IMR-90 (cell line): ENCODE measurements around the gene GNA14. TPM values are rescaled to one million over a fixed set of nuclear protein-coding genes. Genes with fewer than 3 reads are reported as not detected.

Experiments used
- ATAC-seq: fragments of 200-7000 bp; cut with Tn5 transposase; 2 replicates; pipeline ENCODE4 v1.9.1; 2020; ENCODE audit warnings: low read depth, mild to moderate bottlenecking, moderate library complexity
- BruUV-seq: library from RNA; stranded (reverse); fragments of 400-500 nt; replicated peaks from 2 replicates; lab custom pipeline; 2021; lab: Mats Ljungman, UMichigan
- CTCF ChIA-PET: fragments of 300-600 bp; formaldehyde crosslinking; extraction: SDS; loops from one replicate; lab custom pipeline; 2021; ENCODE audit warnings: antibody characterized with exemption; lab: Yijun Ruan, JAX
- POLR2A ChIA-PET: fragments of 300-600 bp; sonication (Branson Sonifier 250); formaldehyde crosslinking; loops from one replicate; lab custom pipeline; 2022; ENCODE audit warnings: antibody characterized with exemption; ENCODE audit not compliant: unreplicated experiment; lab: Charles Lee
- DNase-seq: peaks from one replicate; pipeline ENCODE4 v3.0.0; 2013
- H2AFZ ChIP-seq: replicated peaks from 2 replicates; pipeline ENCODE3; 2013; ENCODE audit warnings: low read length, mild to moderate bottlenecking; ENCODE audit not compliant: poor library complexity
- H2AK5ac ChIP-seq: 2 replicates; pipeline ENCODE4 v1.6.1; 2013; ENCODE audit warnings: low read depth, low read length, inconsistent platforms
- H2AK9ac ChIP-seq: replicated peaks from 2 replicates; pipeline ENCODE3; 2013; ENCODE audit warnings: mild to moderate bottlenecking, low read depth, low read length, moderate library complexity; ENCODE audit not compliant: poor library complexity
- H2BK120ac ChIP-seq: 2 replicates; pipeline ENCODE4 v1.6.1; 2013; ENCODE audit warnings: low read depth, low read length, inconsistent platforms
- H2BK15ac ChIP-seq: 3 replicates; pipeline ENCODE4 v1.6.1; 2013; ENCODE audit warnings: low read depth, low read length, inconsistent platforms
- H2BK20ac ChIP-seq: 2 replicates; pipeline ENCODE4 v1.6.1; 2013; ENCODE audit warnings: low read depth, mild to moderate bottlenecking, inconsistent platforms, low read length, moderate library complexity
- H2BK5ac ChIP-seq: 2 replicates; pipeline ENCODE4 v1.6.1; 2013; ENCODE audit warnings: mild to moderate bottlenecking, low read depth, low read length, inconsistent platforms; ENCODE audit not compliant: poor library complexity, severe bottlenecking
- H3K14ac ChIP-seq: replicated peaks from 2 replicates; pipeline ENCODE4 v1.6.1; 2013; ENCODE audit warnings: low read depth, low read length, inconsistent platforms
- H3K18ac ChIP-seq: 2 replicates; pipeline ENCODE4 v1.6.1; 2013; ENCODE audit warnings: low read depth, low read length, control low read depth
- H3K23ac ChIP-seq: 2 replicates; pipeline ENCODE4 v1.6.1; 2013; ENCODE audit warnings: low read depth, low read length, inconsistent platforms
- H3K27ac ChIP-seq: 2 replicates; pipeline ENCODE4 v1.5.1; 2013; ENCODE audit warnings: mild to moderate bottlenecking, control low read depth, low read length; ENCODE audit not compliant: insufficient read depth
- H3K27me3 ChIP-seq: 2 replicates; pipeline ENCODE4 v1.6.1; 2013; ENCODE audit warnings: low read length; ENCODE audit not compliant: control insufficient read depth, insufficient read depth
- H3K36me3 ChIP-seq: 2 replicates; pipeline ENCODE4 v1.6.1; 2013; ENCODE audit warnings: low read length, mixed read lengths; ENCODE audit not compliant: control insufficient read depth, insufficient read depth
- H3K4ac ChIP-seq: 2 replicates; pipeline ENCODE4 v1.6.1; 2013; ENCODE audit warnings: low read depth, low read length, inconsistent platforms
- H3K4me1 ChIP-seq: 2 replicates; pipeline ENCODE4 v1.6.1; 2013; ENCODE audit warnings: low read length, mixed read lengths; ENCODE audit not compliant: control insufficient read depth, insufficient read depth
- H3K4me2 ChIP-seq: 2 replicates; pipeline ENCODE4 v1.6.1; 2013; ENCODE audit warnings: low read depth, mild to moderate bottlenecking, control low read depth, low read length, moderate library complexity
- H3K4me3 ChIP-seq: 2 replicates; pipeline ENCODE4 v1.5.1; 2013; ENCODE audit warnings: low read depth, mild to moderate bottlenecking, control low read depth, low read length, moderate library complexity; ENCODE audit not compliant: insufficient read depth
- H3K56ac ChIP-seq: 2 replicates; pipeline ENCODE4 v1.6.1; 2013; ENCODE audit warnings: low read length, inconsistent platforms; ENCODE audit not compliant: insufficient read depth; ENCODE audit errors: extremely low read depth
- H3K79me1 ChIP-seq, 2 experiments: 2 replicates each; pipeline ENCODE4 v1.6.1; 2013; ENCODE audit warnings: low read length in 2 of 2, inconsistent platforms in 1 of 2, low read depth in 1 of 2
- H3K9ac ChIP-seq: 2 replicates; pipeline ENCODE4 v1.6.1; 2013; ENCODE audit warnings: low read depth, low read length, control low read depth
- H3K9me1 ChIP-seq: 2 replicates; pipeline ENCODE4 v1.6.1; 2013; ENCODE audit warnings: low read length, inconsistent platforms; ENCODE audit not compliant: insufficient read depth
- H3K9me3 ChIP-seq: 2 replicates; pipeline ENCODE4 v1.6.1; 2013; ENCODE audit warnings: low read length; ENCODE audit not compliant: control insufficient read depth, insufficient read depth
- H4K20me1 ChIP-seq: 2 replicates; pipeline ENCODE4 v1.6.1; 2013; ENCODE audit warnings: low read length, inconsistent platforms; ENCODE audit not compliant: insufficient read depth
- H4K5ac ChIP-seq: 2 replicates; pipeline ENCODE4 v1.6.1; 2013; ENCODE audit warnings: mild to moderate bottlenecking, low read depth, low read length, control low read depth
- H4K8ac ChIP-seq, 2 experiments: 2 replicates each; pipeline ENCODE4 v1.6.1; 2013; ENCODE audit warnings: low read depth in 2 of 2, low read length in 2 of 2, control low read depth in 1 of 2, inconsistent platforms in 1 of 2
- H4K91ac ChIP-seq: 2 replicates; pipeline ENCODE4 v1.6.1; 2013; ENCODE audit warnings: low read depth, low read length, inconsistent platforms; ENCODE audit not compliant: insufficient read depth
- FOS ChIP-seq: fragments of 150-350 bp; IDR thresholded peaks from 2 replicates; pipeline ENCODE4 v1.6.1; 2016; ENCODE audit warnings: low read depth, low read length
- MAZ ChIP-seq: IDR thresholded peaks from 2 replicates; pipeline ENCODE4 v1.6.1; 2012; ENCODE audit warnings: low read depth, mild to moderate bottlenecking, low read length, improper control_type of control experiment, moderate library complexity, borderline replicate concordance
- MXI1 ChIP-seq: IDR thresholded peaks from 2 replicates; pipeline ENCODE4 v1.6.1; 2012; ENCODE audit warnings: low read depth, mild to moderate bottlenecking, low read length, moderate library complexity, borderline replicate concordance
- RAD21 ChIP-seq: IDR thresholded peaks from 2 replicates; pipeline ENCODE4 v1.6.1; 2012; ENCODE audit warnings: low read length, improper control_type of control experiment
- RCOR1 ChIP-seq: IDR thresholded peaks from 2 replicates; pipeline ENCODE4 v1.6.1; 2012; ENCODE audit warnings: mild to moderate bottlenecking, low read length, improper control_type of control experiment; ENCODE audit not compliant: insufficient replicate concordance
- RFX5 ChIP-seq: IDR thresholded peaks from 2 replicates; pipeline ENCODE4 v1.8.0; 2012; ENCODE audit warnings: low read depth, mild to moderate bottlenecking, low read length, moderate library complexity
- WGBS, 2 experiments: methylation state at CpG; one replicate each; pipeline versions ENCODE4 v1.1.5 to v1.1.7; 2013; ENCODE audit warnings: missing lambda C conversion rate in 2 of 2; ENCODE audit not compliant: insufficient read length in 1 of 2; ENCODE audit errors: extremely low coverage in 2 of 2; 5-methylcytosine and 5-hydroxymethylcytosine counted together
- dilution Hi-C: fragments of 300-500 bp; cut with HindIII; formaldehyde crosslinking; loops from one replicate; pipeline ENCODE4 v1.14.3; 2018; ENCODE audit warnings: low sequenced_read_pairs; ENCODE audit not compliant: unreplicated experiment
- in situ Hi-C: fragments of 300-500 bp; cut with MboI; formaldehyde crosslinking; loops from 3 replicates; pipeline ENCODE4 v1.14.3; 2019; ENCODE audit warnings: low sequenced_read_pairs, inconsistent platforms, mixed read lengths
- intact Hi-C: fragments of 100-400 bp; cut with micrococcal nuclease; formaldehyde crosslinking; loops from 2 replicates; pipeline ENCODE4 v1.10.0; 2022
- polyA plus RNA-seq, 3 experiments: library from polyadenylated mRNA; depleted of rRNA; stranded (reverse); fragments of >200 nt; gene quantifications; 2 replicates each; pipeline ENCODE4 v1.2.3, GENCODE V29; 2012; ENCODE audit warnings: low replicate concordance in 1 of 3
- total RNA-seq: library from RNA; depleted of rRNA; stranded (reverse); fragments of >200 nt; gene quantifications from 2 replicates; pipeline ENCODE4 v1.2.3, GENCODE V29; 2012
- TF ChIP-seq, protein P1 (sequence below): fragments of 150-350 bp; IDR thresholded peaks from 2 replicates; pipeline ENCODE4 v1.6.1; 2016; ENCODE audit warnings: low read depth, mild to moderate bottlenecking, low read length, moderate library complexity, borderline replicate concordance
- TF ChIP-seq, protein P2 (sequence below): conservative IDR thresholded peaks from 2 replicates; pipeline ENCODE4 v1.5.1; 2012; ENCODE audit warnings: mild to moderate bottlenecking, low read depth, low read length, improper control_type of control experiment

Gene GNA14
- total and polyA plus RNA-seq, 2 of the 4 experiments (the other 2 are of a cell fraction): under 0.01 to 0.03 TPM

DNA sequence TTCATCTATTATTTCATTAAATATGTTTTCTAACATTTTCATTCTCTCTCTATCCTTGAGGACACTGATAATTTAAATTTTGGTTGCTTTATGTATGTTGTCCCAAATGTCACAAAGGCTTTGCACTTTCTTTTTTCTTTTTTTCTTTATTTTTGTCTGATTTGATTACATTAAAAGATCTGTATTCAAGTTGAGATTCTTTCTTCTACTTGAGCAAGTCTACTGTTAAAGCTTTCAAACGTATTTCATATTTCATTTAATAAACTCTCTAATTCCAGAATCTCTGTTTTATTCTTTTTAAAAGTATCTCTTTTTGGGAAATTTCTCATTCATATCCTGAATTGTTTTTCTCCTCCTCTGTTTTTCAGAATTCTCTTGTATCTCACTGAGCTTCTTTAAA lies 106.5 kb downstream of the GNA14 start:
- ATAC-seq (no peak), DNase-seq (no peak)
- no peak overlapping the region for H3K56ac ChIP-seq
- no CpG with 5 or more reads among the region's 1 CpG for WGBS, 2 experiments
- H2BK15ac ChIP-seq: no peak overlapping the region
- H3K9ac ChIP-seq: no peak overlapping the region
- H4K8ac ChIP-seq: no peak overlapping the region
- H3K14ac ChIP-seq: no peak overlapping the region
- H3K4me3 ChIP-seq: no peak overlapping the region
- H3K23ac ChIP-seq: no peak overlapping the region
- no peak overlapping the region for H3K27ac ChIP-seq
- H2BK5ac ChIP-seq: no peak overlapping the region
- H3K18ac ChIP-seq: no peak overlapping the region
- ChIA-PET POLR2A (no interaction called here), CTCF (no interaction called here)
- BruUV-seq: no TSS peak
- intact Hi-C loops: no loop called here
- H3K27me3 ChIP-seq: no peaks in the 10 kb centered on the region
- H2AK5ac ChIP-seq: no peak overlapping the region
- H2BK20ac ChIP-seq: no peak overlapping the region
- no peak overlapping the region for H3K4ac ChIP-seq
- dilution Hi-C loops: no loop called here
- H4K91ac ChIP-seq: no peak overlapping the region
- peaks cover 7% of the 10 kb centered on the region for H3K9me3 ChIP-seq
- TF ChIP-seq FOS (no peak), RFX5 (no peak), RCOR1 (no peak), RAD21 (no peak), MXI1 (no peak), MAZ (no peak)
- TF ChIP-seq, protein P1, sequence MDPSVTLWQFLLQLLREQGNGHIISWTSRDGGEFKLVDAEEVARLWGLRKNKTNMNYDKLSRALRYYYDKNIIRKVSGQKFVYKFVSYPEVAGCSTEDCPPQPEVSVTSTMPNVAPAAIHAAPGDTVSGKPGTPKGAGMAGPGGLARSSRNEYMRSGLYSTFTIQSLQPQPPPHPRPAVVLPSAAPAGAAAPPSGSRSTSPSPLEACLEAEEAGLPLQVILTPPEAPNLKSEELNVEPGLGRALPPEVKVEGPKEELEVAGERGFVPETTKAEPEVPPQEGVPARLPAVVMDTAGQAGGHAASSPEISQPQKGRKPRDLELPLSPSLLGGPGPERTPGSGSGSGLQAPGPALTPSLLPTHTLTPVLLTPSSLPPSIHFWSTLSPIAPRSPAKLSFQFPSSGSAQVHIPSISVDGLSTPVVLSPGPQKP: no peak
- TF ChIP-seq, protein P2, sequence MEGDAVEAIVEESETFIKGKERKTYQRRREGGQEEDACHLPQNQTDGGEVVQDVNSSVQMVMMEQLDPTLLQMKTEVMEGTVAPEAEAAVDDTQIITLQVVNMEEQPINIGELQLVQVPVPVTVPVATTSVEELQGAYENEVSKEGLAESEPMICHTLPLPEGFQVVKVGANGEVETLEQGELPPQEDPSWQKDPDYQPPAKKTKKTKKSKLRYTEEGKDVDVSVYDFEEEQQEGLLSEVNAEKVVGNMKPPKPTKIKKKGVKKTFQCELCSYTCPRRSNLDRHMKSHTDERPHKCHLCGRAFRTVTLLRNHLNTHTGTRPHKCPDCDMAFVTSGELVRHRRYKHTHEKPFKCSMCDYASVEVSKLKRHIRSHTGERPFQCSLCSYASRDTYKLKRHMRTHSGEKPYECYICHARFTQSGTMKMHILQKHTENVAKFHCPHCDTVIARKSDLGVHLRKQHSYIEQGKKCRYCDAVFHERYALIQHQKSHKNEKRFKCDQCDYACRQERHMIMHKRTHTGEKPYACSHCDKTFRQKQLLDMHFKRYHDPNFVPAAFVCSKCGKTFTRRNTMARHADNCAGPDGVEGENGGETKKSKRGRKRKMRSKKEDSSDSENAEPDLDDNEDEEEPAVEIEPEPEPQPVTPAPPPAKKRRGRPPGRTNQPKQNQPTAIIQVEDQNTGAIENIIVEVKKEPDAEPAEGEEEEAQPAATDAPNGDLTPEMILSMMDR: no peak
- H4K5ac ChIP-seq: no peak overlapping the region
- H2AFZ ChIP-seq: no peak overlapping the region
- no peak overlapping the region for H3K4me2 ChIP-seq
- H3K4me1 ChIP-seq: no peaks in the 10 kb centered on the region
- H4K20me1 ChIP-seq: no peaks in the 10 kb centered on the region
- no peak overlapping the region for H2BK120ac ChIP-seq
- in situ Hi-C loops: no loop called here
- H2AK9ac ChIP-seq: no peak overlapping the region
- no peaks in the 10 kb centered on the region for H3K79me1 ChIP-seq
- no peaks in the 10 kb centered on the region for H3K9me1 ChIP-seq
- H3K36me3 ChIP-seq: no peaks in the 10 kb centered on the region
